ENCODE measurements around the gene ZSWIM1. TPM values are rescaled to one million over a fixed set of nuclear protein-coding genes. Genes with fewer than 3 reads are reported as not detected.
"Not testable (repeated sequence)": the region's sequence is repeated elsewhere in the genome, so short reads cannot be mapped to it uniquely, and the experiment has no call there.

Gene ZSWIM1
- total RNA-seq, 1 donor from 2014 or later = 5.5 TPM

DNA sequence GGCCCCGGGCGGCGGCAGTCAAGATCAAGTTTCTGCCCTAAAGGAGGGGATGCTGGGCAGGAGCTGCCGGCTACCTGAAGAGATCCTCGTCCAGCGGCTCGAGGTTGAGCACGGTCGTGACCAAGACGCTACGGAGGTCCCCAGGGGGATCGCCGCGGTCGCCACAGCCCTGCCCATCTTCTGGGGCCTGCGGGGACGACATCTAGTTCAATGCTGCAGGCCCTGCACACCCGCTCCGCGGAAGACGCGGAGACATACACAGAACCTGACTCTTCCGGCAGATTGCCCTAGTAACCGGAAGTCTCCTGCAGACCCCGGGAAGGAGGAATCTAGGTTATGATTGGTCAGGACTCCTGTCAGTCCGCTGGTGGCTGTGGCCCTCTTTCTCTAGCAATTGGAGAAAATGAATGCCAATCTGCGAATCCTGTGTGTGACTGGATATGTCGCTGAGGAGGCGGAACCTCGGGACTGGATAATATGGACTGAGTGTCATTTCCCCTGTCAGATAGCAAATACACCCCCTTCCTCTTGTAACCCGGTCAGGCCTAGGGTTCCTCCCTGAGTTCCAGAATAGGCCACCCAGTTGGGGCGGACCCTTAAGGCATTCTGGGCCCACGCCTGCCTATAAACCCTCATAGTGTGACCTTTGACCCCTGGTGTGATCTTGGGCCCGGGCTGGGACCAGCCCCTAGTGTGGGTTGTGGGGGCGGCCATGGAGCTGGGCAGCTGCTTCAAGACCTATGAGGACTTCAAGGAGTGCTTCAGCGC is 23.7 kb upstream of the ZSWIM1 start, which contains the start of the genes ACOT8 and ZSWIM3:
Gene ACOT8 (minus strand): TSS at position 279 of the 768 bp plus-strand sequence. CDS start 77 bp downstream, at position 202.
Gene ZSWIM3 (plus strand): TSS at position 501 of the 768 bp plus-strand sequence. CDS start 212 bp downstream, at position 713.
- peak; percentile 96 for DNase-seq

GRCh38 chr20:45857882-45858216 is 23.2 kb upstream of the ZSWIM1 start:
- no peak for DNase-seq

DNA sequence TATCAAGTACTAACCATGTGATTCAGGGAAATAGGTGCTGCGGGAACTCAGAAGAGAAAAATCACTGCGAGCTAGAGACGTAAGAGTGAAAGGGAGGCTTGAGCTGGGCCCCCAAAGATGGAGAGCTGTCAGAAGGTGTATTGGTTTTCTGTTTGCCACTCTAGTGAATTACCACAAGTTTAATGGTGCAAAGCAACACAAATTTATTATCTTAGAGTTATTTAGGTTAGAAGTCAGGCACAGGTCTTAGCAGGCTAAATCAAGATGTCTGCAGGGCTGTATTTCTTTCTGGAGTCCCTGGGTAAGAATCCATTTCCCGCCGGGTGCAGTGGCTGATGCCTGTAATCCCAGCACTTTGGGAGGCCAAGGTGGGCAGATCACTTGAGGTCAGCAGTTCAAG is 21.1 kb upstream of the ZSWIM1 start:
- DNase-seq = no peak

DNA sequence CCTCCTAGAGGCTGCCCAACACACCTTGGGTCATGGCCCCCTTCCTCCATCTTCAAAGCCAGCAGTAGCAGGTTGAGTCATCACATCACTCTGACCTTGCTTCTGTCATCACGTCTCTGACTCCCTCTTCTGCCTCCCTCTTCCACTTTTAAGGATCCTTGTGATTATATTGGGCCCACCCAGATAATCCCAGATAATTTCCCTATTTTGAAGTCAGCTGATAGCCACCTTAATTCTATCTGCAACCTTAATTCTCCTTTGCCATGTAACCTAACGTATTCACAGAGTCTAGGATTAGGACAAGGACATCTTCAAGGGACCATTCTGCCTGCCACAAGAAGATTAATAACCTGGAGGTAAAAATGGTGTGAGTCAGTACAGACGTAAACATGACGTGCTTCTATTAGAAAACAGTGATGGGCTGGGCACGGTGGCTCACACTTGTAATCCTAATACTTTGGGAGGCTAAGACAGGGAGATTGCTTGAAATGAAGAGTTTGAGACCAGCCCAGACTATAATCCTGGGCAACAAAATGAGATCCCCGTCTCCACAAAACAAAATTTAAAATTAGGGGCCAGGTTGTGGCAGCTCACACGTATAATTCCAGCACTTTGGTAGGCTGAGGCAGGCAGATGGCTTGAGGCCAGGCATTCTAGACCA is 20.3 kb upstream of the ZSWIM1 start:
- no peak for DNase-seq

DNA sequence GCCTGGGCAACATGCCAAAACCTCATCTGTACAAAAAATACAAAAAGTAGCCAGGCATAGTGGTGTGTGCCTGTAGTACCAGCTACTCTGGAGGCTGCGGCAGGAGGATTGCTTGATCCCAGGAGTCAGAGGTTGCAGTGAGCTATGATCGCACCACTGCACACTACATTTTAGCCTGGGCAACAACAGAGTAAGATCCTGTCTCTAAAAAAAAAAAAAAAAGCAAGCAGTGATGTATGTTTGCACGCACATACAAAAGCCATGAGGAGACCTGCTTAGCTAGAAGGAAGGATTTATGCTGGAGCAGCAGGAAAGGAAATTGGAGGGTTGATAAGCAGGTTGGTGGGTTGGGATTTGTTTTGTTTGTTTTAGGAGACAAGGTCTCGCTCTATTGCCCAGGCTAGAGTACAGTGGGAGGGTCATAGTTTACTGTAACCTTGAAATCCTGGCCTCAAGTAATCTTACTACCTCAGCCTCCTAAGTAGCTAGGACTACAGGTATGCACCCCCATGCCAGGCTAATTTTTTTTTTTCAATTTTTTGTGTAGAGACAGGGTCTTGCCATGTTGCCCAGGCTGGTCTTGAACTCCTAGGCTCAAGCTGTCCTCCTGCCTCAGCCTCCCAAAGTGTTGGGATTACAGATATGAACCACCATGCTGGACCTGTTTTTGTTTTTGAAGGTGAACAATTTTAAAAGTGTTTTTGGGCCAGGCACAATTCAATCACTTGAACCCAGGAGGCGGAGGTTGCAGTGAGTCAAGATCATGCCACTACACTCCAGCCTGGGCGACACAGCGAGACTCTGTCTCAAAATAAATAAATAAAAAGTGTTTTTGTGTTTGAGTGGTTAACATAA is 19.6 kb upstream of the ZSWIM1 start:
- no peak for DNase-seq

- no peak for DNase-seq
These were observed 17.2 kb upstream of the ZSWIM1 start for GRCh38 chr20:45863543-45864470.

GRCh38 chr20:45866454-45866853 is 14.6 kb upstream of the ZSWIM1 start:
- no peak for DNase-seq

DNA sequence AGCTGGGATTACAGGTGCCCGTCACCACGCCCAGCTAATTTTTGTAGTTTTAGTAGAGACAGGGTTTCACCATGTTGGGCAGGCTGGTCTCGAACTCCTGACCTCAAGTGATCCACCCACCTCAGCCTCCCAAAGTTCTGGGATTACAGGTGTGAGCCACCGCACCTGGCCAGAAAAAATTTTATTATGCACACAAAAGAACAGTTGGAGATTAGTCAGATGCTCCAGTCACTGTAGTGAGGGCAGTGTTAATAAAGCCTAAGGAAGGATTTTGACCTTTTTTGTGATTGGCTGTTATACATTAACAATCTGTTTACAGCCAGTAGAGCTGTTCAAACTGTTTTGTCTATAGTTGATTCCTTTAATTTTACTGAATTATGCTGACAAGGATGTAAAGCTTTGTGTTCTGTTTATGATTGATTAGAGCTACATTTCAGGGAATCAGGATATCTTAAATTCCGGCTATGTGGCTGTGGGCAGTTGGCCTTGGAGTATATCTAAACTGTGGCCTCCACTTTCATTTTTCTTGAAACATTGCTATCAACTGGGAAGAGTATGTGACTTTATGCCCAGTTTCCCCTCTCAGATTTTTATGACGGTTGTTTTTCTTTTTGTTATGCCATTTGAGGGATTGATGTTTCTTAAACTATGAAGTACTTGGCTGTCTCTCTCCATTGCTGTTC is 13.8 kb upstream of the ZSWIM1 start:
- DNase-seq = no peak

DNA sequence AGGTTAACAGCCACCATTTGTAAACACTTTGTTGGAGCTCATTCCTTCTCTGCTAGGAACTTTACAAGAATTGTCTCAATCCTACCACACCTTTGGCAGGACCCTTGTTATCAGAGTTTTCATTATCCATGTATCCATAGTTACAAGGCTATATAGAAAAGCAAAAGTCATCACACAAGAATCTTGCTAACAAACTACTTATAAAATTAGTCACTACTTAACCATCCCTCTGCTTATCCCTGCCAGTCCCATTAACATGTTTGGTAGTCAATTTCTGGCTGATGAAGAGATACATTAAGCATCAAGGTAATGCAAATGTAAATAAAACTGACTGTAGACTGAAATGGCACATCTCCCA is 13.2 kb upstream of the ZSWIM1 start:
- no peak for DNase-seq

GRCh38 chr20:45872626-45873025 is 8.4 kb upstream of the ZSWIM1 start:
- no peak for DNase-seq

DNA sequence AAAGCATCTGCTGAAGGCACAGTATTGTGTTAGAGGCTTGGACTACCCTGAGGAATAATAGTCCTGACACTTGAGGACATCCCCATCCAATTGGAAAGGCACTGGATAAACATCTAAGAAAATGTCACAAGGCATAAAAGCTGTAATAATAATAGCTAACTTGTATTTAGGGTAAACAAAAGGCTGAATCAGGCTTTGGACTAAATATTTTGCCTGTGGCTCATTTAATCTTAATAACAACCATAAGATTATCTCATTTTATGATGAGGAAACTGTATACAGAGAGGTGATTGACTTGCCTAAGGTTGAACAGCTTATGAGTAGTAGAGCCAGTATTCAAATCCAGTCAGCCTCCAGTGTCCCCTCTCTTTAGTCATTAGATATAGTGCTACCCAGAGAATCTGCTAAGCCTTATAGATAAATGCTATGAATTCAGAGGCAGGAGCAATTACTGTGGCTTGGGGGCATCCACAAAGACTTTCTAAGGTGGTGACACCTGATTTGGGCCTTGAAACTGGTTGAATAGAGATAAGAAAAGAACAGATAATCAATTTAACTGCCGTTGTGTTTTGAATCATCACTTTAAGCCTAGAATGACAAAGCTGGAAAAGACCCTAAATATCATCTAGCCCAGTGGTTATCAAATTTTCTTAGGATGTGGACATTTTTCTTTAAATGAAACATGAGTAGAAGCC is 7.5 kb upstream of the ZSWIM1 start:
- DNase-seq = no peak

- DNase-seq = not testable (repeated sequence)
These were observed 6.9 kb upstream of the ZSWIM1 start for GRCh38 chr20:45874104-45874481.

GRCh38 chr20:45874576-45874975 is 6.5 kb upstream of the ZSWIM1 start:
- DNase-seq = no peak

GRCh38 chr20:45878076-45878761 is 2.8 kb upstream of the ZSWIM1 start:
- no peak for DNase-seq

GRCh38 chr20:45882469-45883099 is 1.6 kb downstream of the ZSWIM1 start:
- no peak for DNase-seq

DNA sequence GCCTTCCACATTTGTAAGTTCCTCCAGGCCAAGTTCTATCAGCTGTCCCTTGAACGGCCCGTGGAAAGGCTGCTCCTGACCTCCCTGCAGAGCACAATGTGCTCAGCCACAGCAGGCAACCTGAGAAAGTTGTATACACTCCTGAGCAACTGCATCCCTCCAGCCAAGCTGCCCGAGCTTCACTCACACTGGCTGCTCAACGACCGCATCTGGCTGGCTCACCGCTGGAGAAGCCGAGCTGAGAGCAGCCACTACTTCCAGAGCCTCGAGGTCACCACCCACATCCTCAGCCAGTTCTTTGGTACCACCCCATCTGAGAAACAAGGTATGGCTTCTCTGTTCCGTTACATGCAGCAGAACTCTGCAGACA is 2.1 kb downstream of the ZSWIM1 start:
- no peak for DNase-seq

- DNase-seq = no peak
These were observed 5.7 kb downstream of the ZSWIM1 start for GRCh38 chr20:45886590-45887345.

DNA sequence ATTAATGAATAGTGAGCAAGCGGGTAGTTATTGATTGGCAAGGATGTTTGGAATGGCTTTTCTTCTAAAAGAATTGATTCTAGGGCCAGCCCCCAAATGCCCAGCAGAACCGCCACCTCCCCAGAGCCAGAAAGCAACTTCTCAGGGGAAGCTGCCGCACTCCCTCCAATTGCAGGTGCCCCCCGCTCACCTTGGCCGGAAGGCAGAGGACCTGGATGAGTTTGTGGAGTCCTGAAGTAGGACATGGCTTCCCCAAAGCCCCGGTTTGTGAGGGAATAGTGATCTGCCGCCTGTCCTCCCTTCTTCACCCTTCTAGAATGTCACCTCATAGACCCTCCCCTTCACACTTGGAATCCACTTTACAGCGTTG is 6.3 kb downstream of the ZSWIM1 start, which contains the start of gene SPATA25:
Gene SPATA25 (minus strand): TSS at position 277 of the 370 bp plus-strand sequence. CDS start 32 bp downstream, at position 245.
- DNase-seq = no peak

DNA sequence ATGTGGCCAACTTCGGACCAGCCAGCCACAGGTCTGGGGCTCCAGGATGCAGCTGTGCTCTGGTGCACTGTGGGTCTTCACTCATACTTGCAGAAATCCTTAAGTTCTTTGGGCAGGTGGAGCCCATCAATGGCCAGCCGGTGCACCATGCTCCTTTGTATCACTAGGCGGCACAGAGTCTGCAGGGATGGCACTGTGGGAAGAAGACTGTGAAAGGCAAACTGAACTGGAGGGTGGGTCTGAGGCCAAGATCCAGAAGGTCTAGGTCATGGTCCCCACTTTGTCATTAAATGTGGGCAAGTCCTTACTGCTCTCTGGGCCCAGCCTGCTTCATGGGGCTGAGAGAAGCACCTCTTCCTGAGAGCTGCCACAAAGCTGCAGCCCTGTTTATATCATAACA is 7.7 kb downstream of the ZSWIM1 start:
- DNase-seq = no peak
